Erythroblast (primary cell): ENCODE results near the gene UBR2.

Source experiments
- GATA1 ChIP-seq: IDR thresholded peaks from 2 replicates; pipeline ENCODE4 v1.6.1; 2011; ENCODE audit warnings: low read depth, mild to moderate bottlenecking, control low read depth, low read length, moderate library complexity
- POLR2A ChIP-seq: IDR thresholded peaks from 2 replicates; pipeline ENCODE4 v1.6.1; 2011; ENCODE audit warnings: mild to moderate bottlenecking, low read length

DNA sequence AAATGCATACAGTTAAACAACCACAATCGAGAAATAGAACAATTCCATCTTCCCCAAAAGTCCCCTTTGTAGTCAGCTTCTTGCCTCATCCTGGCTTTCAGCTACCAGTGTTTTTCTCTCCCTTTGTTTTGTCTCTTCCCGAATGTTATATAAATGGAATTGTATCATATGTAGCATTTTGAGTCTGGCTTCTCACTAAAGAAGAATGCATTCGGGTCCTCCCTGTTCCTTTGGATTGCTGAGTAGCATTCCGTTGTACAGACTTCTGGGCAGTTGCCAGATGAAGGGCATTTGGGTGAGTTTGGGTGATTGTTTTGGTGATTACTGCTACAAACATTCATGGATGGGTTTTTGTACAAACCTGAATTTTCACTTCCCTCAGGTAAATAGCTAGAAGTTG lies 130.8 kb downstream of the UBR2 start:
- TF ChIP-seq POLR2A (no peak), GATA1 (no peak)
